Left ventricle myocardium inferior (tissue), 1 donor: Measurements from ENCODE around the gene EPHA6. TPM values are rescaled to one million over a fixed set of nuclear protein-coding genes. Genes with fewer than 3 reads are reported as not detected.

Source experiments
- DNase-seq: peaks from one replicate; pipeline ENCODE4 v3.0.0-alpha.2; 2020
- H3K27ac ChIP-seq: fragments of 200-600 bp; replicated peaks from 2 replicates; pipeline ENCODE4 v1.8.0; 2021
- H3K27me3 ChIP-seq: fragments of 200-600 bp; 2 replicates; pipeline ENCODE4 v1.8.0; 2021; ENCODE audit warnings: low read depth
- H3K36me3 ChIP-seq: fragments of 200-600 bp; 2 replicates; pipeline ENCODE4 v1.8.0; 2021
- H3K4me1 ChIP-seq: fragments of 200-600 bp; 2 replicates; pipeline ENCODE4 v1.8.0; 2021
- H3K4me3 ChIP-seq: fragments of 200-600 bp; 2 replicates; pipeline ENCODE4 v1.8.0; 2021; ENCODE audit warnings: mild to moderate bottlenecking, moderate library complexity
- H3K9me3 ChIP-seq: fragments of 200-600 bp; replicated peaks from 2 replicates; pipeline ENCODE4 v1.8.0; 2021
- CTCF ChIP-seq: fragments of 200-600 bp; IDR thresholded peaks from 2 replicates; pipeline ENCODE4 v1.8.0; 2021; ENCODE audit warnings: antibody characterized with exemption, mild to moderate bottlenecking, borderline replicate concordance
- intact Hi-C: fragments of 100-400 bp; cut with micrococcal nuclease; formaldehyde crosslinking; loops from one replicate; pipeline ENCODE4 v1.11.0; 2022
- total RNA-seq: library from RNA; stranded (reverse); fragmentation: NEBNext Ultra II Directional; extraction: Animal tissue kit (Norgen Biotek cat#: 25700); gene quantifications from one replicate; pipeline ENCODE4 v1.2.1, GENCODE V29; 2021
- donor health status: DM: no; HTN: yes; CAD: no; lungs with severe emphysema.

Gene EPHA6
- total RNA-seq, 1 donor from 2014 or later: 0.19 TPM

GRCh38 chr3:97720417-97720816, 906.0 kb downstream of the EPHA6 start:
- Histone ChIP-seq H3K4me3 (no peak overlapping the region), H3K9me3 (no peaks in the 10 kb centered on the region), H3K36me3 (no peaks in the 10 kb centered on the region), H3K27ac (no peak overlapping the region), H3K27me3 (no peaks in the 10 kb centered on the region), H3K4me1 (no peaks in the 10 kb centered on the region)
- no peak for TF ChIP-seq CTCF
- intact Hi-C loops: no loop called here
- no peak for DNase-seq

DNA sequence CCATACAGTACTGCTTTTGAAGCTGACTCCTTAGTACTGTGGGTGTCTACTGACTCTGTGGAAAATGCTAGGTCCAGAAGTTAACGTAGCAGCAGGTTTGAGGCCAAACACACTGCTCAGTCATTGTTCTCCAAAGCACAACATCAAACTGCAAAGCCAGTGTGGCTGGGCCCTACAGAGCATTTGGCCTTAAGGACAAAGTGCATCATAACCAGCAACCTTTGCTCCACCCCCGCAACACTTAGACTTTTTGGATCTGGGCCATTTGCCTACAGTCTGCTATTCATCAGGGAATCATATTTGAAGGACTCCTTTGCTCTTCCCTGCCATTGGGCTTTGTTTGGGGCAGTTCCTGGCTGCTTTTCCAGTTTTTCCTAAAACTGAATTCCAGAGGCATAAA, 907.1 kb downstream of the EPHA6 start:
- DNase-seq: no peak
- intact Hi-C loops: no loop called here

GRCh38 chr3:97736928-97737327, 922.5 kb downstream of the EPHA6 start:
- no peak overlapping the region for H3K27ac ChIP-seq
- no peaks in the 10 kb centered on the region for H3K36me3 ChIP-seq
- no peak overlapping the region for H3K4me3 ChIP-seq
- H3K9me3 ChIP-seq: no peaks in the 10 kb centered on the region
- intact Hi-C loops: no loop called here
- H3K27me3 ChIP-seq: no peaks in the 10 kb centered on the region
- no peak for DNase-seq
- no peaks in the 10 kb centered on the region for H3K4me1 ChIP-seq
- no peak for TF ChIP-seq CTCF

More for the DNA sequence above, 907.1 kb downstream of the EPHA6 start:
- Histone ChIP-seq H3K4me3 (no peak overlapping the region), H3K27me3 (no peaks in the 10 kb centered on the region), H3K36me3 (no peaks in the 10 kb centered on the region), H3K9me3 (no peaks in the 10 kb centered on the region), H3K4me1 (no peaks in the 10 kb centered on the region), H3K27ac (no peak overlapping the region)
- no peak for TF ChIP-seq CTCF

DNA sequence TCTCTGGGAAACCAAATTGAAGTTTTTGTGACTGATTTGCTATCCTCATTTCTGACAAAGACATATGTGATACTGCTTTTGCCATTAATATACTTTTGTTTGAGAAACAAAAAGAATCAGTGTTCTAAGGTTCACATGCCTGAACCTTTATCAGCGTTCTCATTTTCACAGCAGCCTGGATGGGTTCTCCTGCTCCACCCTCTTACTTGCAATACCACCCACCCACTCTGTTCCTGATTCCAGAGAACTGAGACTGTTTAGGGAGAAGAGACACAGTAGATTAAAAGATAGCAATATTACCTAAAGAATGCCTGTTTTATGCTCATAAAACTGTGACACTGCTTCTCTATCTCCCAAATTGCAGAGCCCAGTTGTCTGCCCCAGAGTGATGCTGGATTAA, 924.4 kb downstream of the EPHA6 start:
- H3K27me3 ChIP-seq: no peaks in the 10 kb centered on the region

DNA sequence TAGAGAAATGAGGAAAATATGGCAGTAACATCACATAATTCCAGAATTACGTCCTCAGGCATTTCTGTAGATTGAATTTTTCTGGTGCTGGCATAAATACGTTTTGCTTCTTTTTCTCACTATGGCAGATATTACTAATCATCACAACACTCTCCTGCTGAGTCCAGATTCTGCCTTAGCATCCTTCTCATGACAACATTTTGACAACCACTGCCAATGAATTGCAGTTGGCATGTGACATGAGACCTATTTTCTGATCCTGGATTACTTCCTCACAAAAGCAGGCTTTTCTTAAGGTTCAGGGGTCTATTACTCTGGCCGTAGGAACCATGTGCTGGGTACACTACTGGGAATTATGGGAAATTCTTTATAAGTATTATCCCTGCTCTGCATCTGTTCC, 927.6 kb downstream of the EPHA6 start:
- intact Hi-C loops: no loop called here

More for the DNA sequence above, 924.4 kb downstream of the EPHA6 start:
- no peaks in the 10 kb centered on the region for H3K36me3 ChIP-seq
- no peaks in the 10 kb centered on the region for H3K9me3 ChIP-seq
- no peak overlapping the region for H3K4me3 ChIP-seq
- intact Hi-C loops: no loop called here
- no peak overlapping the region for H3K27ac ChIP-seq
- H3K4me1 ChIP-seq: no peaks in the 10 kb centered on the region
- DNase-seq: no peak
- TF ChIP-seq CTCF: no peak

More for the DNA sequence above, 927.6 kb downstream of the EPHA6 start:
- DNase-seq: no peak
- no peak overlapping the region for H3K27ac ChIP-seq
- no peaks in the 10 kb centered on the region for H3K36me3 ChIP-seq
- H3K4me3 ChIP-seq: no peak overlapping the region
- TF ChIP-seq CTCF: no peak
- H3K4me1 ChIP-seq: no peaks in the 10 kb centered on the region
- H3K9me3 ChIP-seq: no peaks in the 10 kb centered on the region
- no peaks in the 10 kb centered on the region for H3K27me3 ChIP-seq
